PC-9 (cell line): ENCODE measurements around the gene RASGEF1C. TPM values are rescaled to one million over a fixed set of nuclear protein-coding genes. Genes with fewer than 3 reads are reported as not detected.

Source experiments
- BruUV-seq: library from RNA; stranded (reverse); fragments of 400-500 nt; replicated peaks from 2 replicates; lab custom pipeline; 2021; lab: Mats Ljungman, UMichigan
- CTCF ChIA-PET: fragments of 300-600 bp; sonication (Branson Sonifier 250); formaldehyde crosslinking; loops from one replicate; lab custom pipeline; 2022; ENCODE audit warnings: antibody characterized with exemption; lab: Charles Lee
- POLR2A ChIA-PET: fragments of 300-600 bp; sonication (Branson Sonifier 250); formaldehyde crosslinking; loops from one replicate; lab custom pipeline; 2022; ENCODE audit warnings: antibody characterized with exemption; ENCODE audit not compliant: unreplicated experiment; lab: Charles Lee
- DNase-seq, 2 experiments: peaks; one replicate each; pipeline versions ENCODE4 v3.0.0 to v3.0.0-alpha.2; 2015 to 2022; ENCODE audit warnings: mixed read lengths in 1 of 2
- H2AFZ ChIP-seq: fragments of 200-600 bp; sonication (generic); 2 replicates; pipeline ENCODE4 v1.8.1; 2017; ENCODE audit warnings: antibody characterized with exemption
- H3F3A ChIP-seq: fragments of 200-600 bp; sonication (generic); 2 replicates; pipeline ENCODE4 v1.8.1; 2017; ENCODE audit warnings: antibody characterized with exemption, mild to moderate bottlenecking, low read depth; ENCODE audit not compliant: insufficient read depth
- H3K27ac ChIP-seq: fragments of 200-600 bp; sonication (generic); 2 replicates; pipeline ENCODE4 v1.6.1; 2016; ENCODE audit warnings: mixed run types
- H3K27me3 ChIP-seq: fragments of 200-600 bp; sonication (generic); 2 replicates; pipeline ENCODE4 v1.6.1; 2016; ENCODE audit warnings: low read depth, mixed run types; ENCODE audit not compliant: insufficient read depth
- H3K36me3 ChIP-seq: fragments of 200-600 bp; sonication (generic); 2 replicates; pipeline ENCODE4 v1.6.1; 2016; ENCODE audit warnings: low read depth, mixed run types
- H3K4me1 ChIP-seq: fragments of 200-600 bp; sonication (generic); replicated peaks from 2 replicates; pipeline ENCODE4 v1.6.1; 2016; ENCODE audit warnings: mixed run types; ENCODE audit not compliant: insufficient read depth
- H3K4me2 ChIP-seq: fragments of 200-600 bp; sonication (generic); 2 replicates; pipeline ENCODE4 v1.6.1; 2017; ENCODE audit warnings: mixed run types
- H3K4me3 ChIP-seq: fragments of 200-600 bp; sonication (generic); 2 replicates; pipeline ENCODE4 v1.6.1; 2016; ENCODE audit warnings: mixed run types
- H3K79me2 ChIP-seq: fragments of 200-600 bp; sonication (generic); 2 replicates; pipeline ENCODE4 v1.6.1; 2017; ENCODE audit warnings: low read depth, mixed run types
- H3K9me2 ChIP-seq: fragments of 200-600 bp; sonication (generic); 2 replicates; pipeline ENCODE4 v1.8.1; 2017; ENCODE audit warnings: mild to moderate bottlenecking; ENCODE audit not compliant: insufficient read depth
- H3K9me3 ChIP-seq: fragments of 200-600 bp; sonication (generic); 2 replicates; pipeline ENCODE4 v1.8.1; 2016; ENCODE audit warnings: low read depth; ENCODE audit not compliant: insufficient read depth
- H4K20me1 ChIP-seq: fragments of 200-600 bp; sonication (generic); 2 replicates; pipeline ENCODE4 v1.8.1; 2017; ENCODE audit not compliant: insufficient read depth
- EZH2 ChIP-seq: fragments of 200-600 bp; sonication (generic); IDR thresholded peaks from 2 replicates; pipeline ENCODE4 v1.8.0; 2017; ENCODE audit warnings: antibody characterized with exemption, low read depth
- intact Hi-C: fragments of 100-400 bp; cut with micrococcal nuclease; formaldehyde crosslinking; loops from one replicate; pipeline ENCODE4 v1.10.0; 2022; ENCODE audit not compliant: unreplicated experiment
- total RNA-seq: library from RNA; stranded (reverse); gene quantifications from 2 replicates; pipeline ENCODE4 v1.2.3, GENCODE V29; 2021
- TF ChIP-seq, protein P1 (sequence below): fragments of 200-600 bp; sonication (generic); conservative IDR thresholded peaks from 2 replicates; pipeline ENCODE4 v1.6.1; 2017; ENCODE audit warnings: mixed run types, antibody characterized with exemption, mild to moderate bottlenecking, moderate library complexity

RASGEF1C gene
- total RNA-seq, 1 experiment from 2014 or later: not detected

DNA sequence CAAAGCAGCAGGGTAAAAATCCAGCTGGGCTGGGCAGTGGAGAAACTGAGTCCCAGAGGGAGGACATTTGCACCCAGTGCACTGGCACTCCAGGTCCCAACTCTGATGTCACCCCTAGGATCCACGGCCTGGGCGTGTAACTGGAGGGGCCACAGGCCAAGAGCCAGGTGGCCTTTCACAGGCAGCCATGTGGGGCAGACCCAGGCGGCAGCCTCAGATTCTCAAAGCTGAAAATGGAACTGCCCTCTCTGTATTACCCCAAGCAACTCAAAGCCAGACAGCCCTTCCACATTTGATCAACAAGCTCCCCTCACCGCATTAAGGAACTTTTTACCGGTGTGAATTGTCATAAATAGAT, 46.7 kb downstream of the RASGEF1C start:
- no peaks in the 10 kb centered on the region for H3F3A ChIP-seq
- H3K27me3 ChIP-seq: peaks cover 35% of the 10 kb centered on the region
- H3K9me2 ChIP-seq: no peaks in the 10 kb centered on the region
- no peak overlapping the region for H3K27ac ChIP-seq
- intact Hi-C loops: no loop called here
- no peak overlapping the region for H3K4me3 ChIP-seq
- H3K4me2 ChIP-seq: no peak overlapping the region
- no peaks in the 10 kb centered on the region for H3K4me1 ChIP-seq
- DNase-seq: no peak
- TF ChIP-seq EZH2: no peak
- TF ChIP-seq, protein P1, sequence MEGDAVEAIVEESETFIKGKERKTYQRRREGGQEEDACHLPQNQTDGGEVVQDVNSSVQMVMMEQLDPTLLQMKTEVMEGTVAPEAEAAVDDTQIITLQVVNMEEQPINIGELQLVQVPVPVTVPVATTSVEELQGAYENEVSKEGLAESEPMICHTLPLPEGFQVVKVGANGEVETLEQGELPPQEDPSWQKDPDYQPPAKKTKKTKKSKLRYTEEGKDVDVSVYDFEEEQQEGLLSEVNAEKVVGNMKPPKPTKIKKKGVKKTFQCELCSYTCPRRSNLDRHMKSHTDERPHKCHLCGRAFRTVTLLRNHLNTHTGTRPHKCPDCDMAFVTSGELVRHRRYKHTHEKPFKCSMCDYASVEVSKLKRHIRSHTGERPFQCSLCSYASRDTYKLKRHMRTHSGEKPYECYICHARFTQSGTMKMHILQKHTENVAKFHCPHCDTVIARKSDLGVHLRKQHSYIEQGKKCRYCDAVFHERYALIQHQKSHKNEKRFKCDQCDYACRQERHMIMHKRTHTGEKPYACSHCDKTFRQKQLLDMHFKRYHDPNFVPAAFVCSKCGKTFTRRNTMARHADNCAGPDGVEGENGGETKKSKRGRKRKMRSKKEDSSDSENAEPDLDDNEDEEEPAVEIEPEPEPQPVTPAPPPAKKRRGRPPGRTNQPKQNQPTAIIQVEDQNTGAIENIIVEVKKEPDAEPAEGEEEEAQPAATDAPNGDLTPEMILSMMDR: no peak
- POLR2A ChIA-PET: no interaction called here
- no TSS peak for BruUV-seq
- no peaks in the 10 kb centered on the region for H3K9me3 ChIP-seq
- H3K79me2 ChIP-seq: no peaks in the 10 kb centered on the region
- H4K20me1 ChIP-seq: no peaks in the 10 kb centered on the region
- CTCF ChIA-PET: no interaction called here
- H2AFZ ChIP-seq: no peak overlapping the region
- H3K36me3 ChIP-seq: no peaks in the 10 kb centered on the region

DNA sequence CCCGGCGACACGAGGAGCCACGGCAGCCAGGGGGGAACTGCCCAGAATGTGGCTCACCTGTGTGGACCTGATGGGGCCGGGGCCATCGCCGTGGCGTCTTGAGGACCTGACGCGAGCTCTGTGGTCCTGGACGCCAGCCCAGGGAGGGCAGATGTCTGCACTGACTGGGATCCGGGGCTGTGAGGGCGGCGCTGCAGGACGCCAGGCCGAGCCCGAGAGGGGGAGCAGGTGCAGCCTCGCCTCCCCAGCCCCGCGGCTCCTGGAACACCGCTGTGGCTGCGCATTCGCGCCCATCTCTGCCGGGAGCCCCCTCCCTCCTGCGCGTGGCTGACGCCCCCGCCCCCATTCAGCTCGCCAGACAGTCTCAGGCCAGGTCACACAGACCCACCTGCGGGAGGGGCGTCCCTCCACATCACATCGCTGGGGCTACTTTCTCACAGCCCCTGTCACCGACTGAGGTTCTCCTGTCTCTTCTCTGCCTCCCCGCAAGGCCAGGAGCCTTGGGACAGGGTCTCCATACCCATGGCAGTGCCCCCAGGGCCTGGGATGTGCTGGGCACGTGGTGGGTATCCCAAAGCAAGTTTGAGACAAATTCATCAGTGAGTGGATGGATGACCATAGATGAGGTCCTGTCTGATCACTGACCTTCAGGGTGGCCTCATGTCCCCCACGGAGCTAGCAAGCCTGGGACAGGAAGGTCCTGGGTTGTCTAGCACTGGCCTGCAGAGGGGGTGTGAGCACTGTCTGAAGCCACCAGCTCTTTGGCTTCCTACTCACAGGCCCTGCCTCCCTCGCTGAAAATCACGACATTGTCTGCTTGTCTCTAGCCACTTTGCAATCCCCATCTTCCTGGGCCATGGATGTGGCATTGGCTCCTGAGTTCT, 47.3 kb downstream of the RASGEF1C start:
- Histone ChIP-seq H4K20me1 (no peaks in the 10 kb centered on the region), H3K4me3 (no peak overlapping the region), H3F3A (no peaks in the 10 kb centered on the region), H3K4me1 (no peaks in the 10 kb centered on the region), H3K4me2 (no peak overlapping the region), H3K36me3 (no peaks in the 10 kb centered on the region), H2AFZ (no peak overlapping the region), H3K27ac (no peak overlapping the region), H3K79me2 (no peaks in the 10 kb centered on the region), H3K27me3 (peaks cover 41% of the 10 kb centered on the region), H3K9me2 (no peaks in the 10 kb centered on the region), H3K9me3 (no peaks in the 10 kb centered on the region)
- ChIA-PET POLR2A (no interaction called here), CTCF (no interaction called here)
- no TSS peak for BruUV-seq
- intact Hi-C loops: no loop called here
- TF ChIP-seq, protein P1: no peak
- no peak for TF ChIP-seq EZH2
- DNase-seq: no peak

DNA sequence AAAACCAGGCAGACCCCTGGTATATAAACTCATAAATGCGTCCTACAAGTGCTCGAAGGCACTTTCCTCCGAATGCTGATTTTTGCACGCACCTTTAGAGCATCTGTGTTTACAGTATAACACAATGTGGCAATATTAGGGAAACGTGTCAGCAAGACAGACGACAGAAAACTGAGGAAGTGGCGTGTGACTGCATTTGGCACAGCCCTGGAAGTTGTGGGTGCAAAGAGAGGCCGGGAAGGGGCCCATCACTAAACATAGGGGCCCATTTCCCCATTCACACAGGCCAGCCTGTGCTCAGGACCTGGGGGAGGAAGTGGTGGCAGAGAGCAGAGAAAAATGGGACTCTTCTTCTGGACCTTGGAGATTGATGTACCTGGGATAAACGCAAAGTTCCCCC, 48.2 kb downstream of the RASGEF1C start:
- BruUV-seq: no TSS peak
- H3K27ac ChIP-seq: no peak overlapping the region
- H3F3A ChIP-seq: no peaks in the 10 kb centered on the region
- no peaks in the 10 kb centered on the region for H3K79me2 ChIP-seq
- no peak overlapping the region for H3K4me2 ChIP-seq
- no peaks in the 10 kb centered on the region for H3K4me1 ChIP-seq
- no peaks in the 10 kb centered on the region for H4K20me1 ChIP-seq
- no peak for TF ChIP-seq EZH2
- TF ChIP-seq, protein P1: no peak
- POLR2A ChIA-PET: no interaction called here
- DNase-seq: no peak
- CTCF ChIA-PET: no interaction called here
- no peak overlapping the region for H2AFZ ChIP-seq
- peaks cover 50% of the 10 kb centered on the region for H3K27me3 ChIP-seq
- H3K36me3 ChIP-seq: no peaks in the 10 kb centered on the region
- H3K9me3 ChIP-seq: no peaks in the 10 kb centered on the region
- H3K9me2 ChIP-seq: no peaks in the 10 kb centered on the region
- H3K4me3 ChIP-seq: no peak overlapping the region
- intact Hi-C loops: no loop called here
